ENCODE data around the gene RAB19.

DNA sequence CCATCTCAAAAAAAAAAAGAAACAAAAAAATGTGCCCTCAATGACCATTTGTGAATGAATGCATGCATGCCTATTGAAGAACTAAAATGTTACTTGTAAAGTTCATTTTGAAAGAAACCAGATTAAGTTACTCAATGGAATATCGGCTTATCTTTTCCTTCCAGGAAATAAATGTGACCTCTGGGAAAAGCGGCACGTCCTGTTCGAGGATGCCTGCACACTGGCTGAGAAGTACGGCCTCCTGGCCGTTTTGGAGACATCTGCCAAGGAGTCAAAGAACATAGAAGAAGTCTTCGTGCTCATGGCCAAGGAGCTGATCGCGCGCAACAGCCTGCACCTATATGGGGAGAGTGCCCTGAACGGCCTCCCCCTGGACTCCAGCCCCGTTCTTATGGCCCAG is 21.9 kb downstream of the RAB19 start:
- TF ChIP-seq POLR2AphosphoS5 (IDR thresholded peaks at IDR 0.05; ENCODE audit: low read depth, low read length) = no peak
- no peak for TF ChIP-seq POLR2A (IDR thresholded peaks at IDR 0.05; ENCODE audit: low read depth, low read length)
- no peak for TF ChIP-seq TAF1 (IDR thresholded peaks at IDR 0.05; ENCODE audit: borderline replicate concordance, low read depth, low read length)
